Activated CD8-positive, alpha-beta T cell treated with anti-CD3 and anti-CD28 coated beads for 36 hours (primary cell): ENCODE data around the gene COL3A1. TPM values are rescaled to one million over a fixed set of nuclear protein-coding genes. Genes with fewer than 3 reads are reported as not detected.

Experiments used
- ATAC-seq: fragments of 200-7000 bp; cut with Tn5 transposase; one replicate; pipeline ENCODE4 v1.10.0; 2021; ENCODE audit warnings: mild to moderate bottlenecking, moderate library complexity
- CTCF ChIA-PET: fragments of 350-600 bp; sonication (Branson Sonifier 250); formaldehyde crosslinking; loops from one replicate; lab custom pipeline; 2021; ENCODE audit warnings: antibody characterized with exemption; lab: Charles Lee
- POLR2A ChIA-PET: fragments of 350-600 bp; sonication (Branson Sonifier 250); formaldehyde crosslinking; loops from one replicate; lab custom pipeline; 2021; ENCODE audit warnings: antibody characterized with exemption; lab: Charles Lee
- DNase-seq: peaks from one replicate; pipeline ENCODE4 v3.0.0-alpha.2; 2020
- H3K27ac Mint-ChIP-seq: one replicate; pipeline ENCODE4 v1.8.0; 2021; ENCODE audit warnings: mild to moderate bottlenecking, mixed read lengths
- H3K27me3 Mint-ChIP-seq: one replicate; pipeline ENCODE4 v1.8.0; 2021; ENCODE audit warnings: mixed read lengths
- H3K36me3 Mint-ChIP-seq: one replicate; pipeline ENCODE4 v1.8.0; 2021; ENCODE audit warnings: low read depth, mixed read lengths
- H3K4me1 Mint-ChIP-seq: one replicate; pipeline ENCODE4 v1.8.0; 2021; ENCODE audit warnings: low read depth, mixed read lengths
- H3K4me3 Mint-ChIP-seq: one replicate; pipeline ENCODE4 v1.8.0; 2021; ENCODE audit warnings: mild to moderate bottlenecking, moderate library complexity, mixed read lengths
- H3K9me3 Mint-ChIP-seq: one replicate; pipeline ENCODE4 v1.8.0; 2021; ENCODE audit warnings: mixed read lengths
- intact Hi-C: fragments of 100-400 bp; cut with micrococcal nuclease; formaldehyde crosslinking; loops from one replicate; pipeline ENCODE4 v1.10.0; 2022
- total RNA-seq, 2 experiments: library from RNA; stranded (reverse); gene quantifications; one replicate each; pipeline ENCODE4 v1.2.3, GENCODE V29; 2021
- TF ChIP-seq, protein P1 (sequence below): fragments of 200-600 bp; IDR thresholded peaks from one replicate; pipeline ENCODE4 v1.8.0; 2022; ENCODE audit warnings: antibody characterized with exemption, mild to moderate bottlenecking

COL3A1 gene
- total RNA-seq, 2 experiments from 2014 or later: not detected

DNA sequence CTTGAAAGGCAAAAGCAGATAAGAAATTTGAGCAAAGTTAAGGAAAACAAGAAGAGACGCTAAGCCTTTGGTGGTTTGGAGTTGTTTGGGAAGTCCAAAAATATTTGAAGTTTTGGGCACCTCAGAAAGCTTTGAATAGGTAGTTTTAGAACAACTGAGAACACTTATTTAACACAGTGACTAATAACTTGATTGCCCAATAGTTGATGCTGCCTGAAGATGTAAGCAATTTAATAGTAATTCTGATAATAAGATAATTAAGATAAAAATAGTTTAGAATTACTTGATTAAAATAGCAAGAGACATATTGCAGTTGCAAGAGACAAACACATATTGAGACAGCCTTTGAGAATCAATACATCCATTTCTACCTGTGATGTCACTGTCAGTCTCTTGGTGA lies 16.5 kb upstream of the COL3A1 start:
- no peak for DNase-seq
- ChIA-PET CTCF (no interaction called here), POLR2A (no interaction called here)
- Mint-ChIP-seq H3K36me3 (no peaks in the 10 kb centered on the region), H3K27ac (no peak overlapping the region), H3K4me3 (no peak overlapping the region), H3K27me3 (no peaks in the 10 kb centered on the region), H3K9me3 (peaks cover 3% of the 10 kb centered on the region), H3K4me1 (peaks cover 18% of the 10 kb centered on the region)
- intact Hi-C loops: no loop called here
- TF ChIP-seq, protein P1, sequence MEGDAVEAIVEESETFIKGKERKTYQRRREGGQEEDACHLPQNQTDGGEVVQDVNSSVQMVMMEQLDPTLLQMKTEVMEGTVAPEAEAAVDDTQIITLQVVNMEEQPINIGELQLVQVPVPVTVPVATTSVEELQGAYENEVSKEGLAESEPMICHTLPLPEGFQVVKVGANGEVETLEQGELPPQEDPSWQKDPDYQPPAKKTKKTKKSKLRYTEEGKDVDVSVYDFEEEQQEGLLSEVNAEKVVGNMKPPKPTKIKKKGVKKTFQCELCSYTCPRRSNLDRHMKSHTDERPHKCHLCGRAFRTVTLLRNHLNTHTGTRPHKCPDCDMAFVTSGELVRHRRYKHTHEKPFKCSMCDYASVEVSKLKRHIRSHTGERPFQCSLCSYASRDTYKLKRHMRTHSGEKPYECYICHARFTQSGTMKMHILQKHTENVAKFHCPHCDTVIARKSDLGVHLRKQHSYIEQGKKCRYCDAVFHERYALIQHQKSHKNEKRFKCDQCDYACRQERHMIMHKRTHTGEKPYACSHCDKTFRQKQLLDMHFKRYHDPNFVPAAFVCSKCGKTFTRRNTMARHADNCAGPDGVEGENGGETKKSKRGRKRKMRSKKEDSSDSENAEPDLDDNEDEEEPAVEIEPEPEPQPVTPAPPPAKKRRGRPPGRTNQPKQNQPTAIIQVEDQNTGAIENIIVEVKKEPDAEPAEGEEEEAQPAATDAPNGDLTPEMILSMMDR: no peak
- no peak for ATAC-seq

DNA sequence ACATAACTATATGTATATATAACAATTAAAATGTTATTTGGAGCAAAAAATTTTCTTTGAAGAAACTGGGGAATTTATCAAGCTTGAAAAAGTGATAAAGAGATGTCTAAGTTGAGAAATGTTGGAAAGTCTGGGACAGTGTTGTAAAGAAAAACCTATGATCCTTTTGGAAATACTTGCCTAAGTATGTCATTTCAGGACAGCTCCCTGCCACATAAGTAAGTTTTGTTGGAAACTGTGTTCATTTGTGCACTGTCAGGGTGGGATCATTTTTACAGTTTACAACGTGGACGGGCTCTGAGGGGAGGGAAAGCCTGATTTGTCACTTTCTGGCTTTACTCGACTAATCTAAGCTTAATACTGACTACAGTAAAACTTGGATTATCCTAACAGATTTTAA lies 10.4 kb upstream of the COL3A1 start:
- no peak for ATAC-seq
- Mint-ChIP-seq H3K27me3 (peaks cover 1% of the 10 kb centered on the region), H3K9me3 (no peaks in the 10 kb centered on the region), H3K27ac (no peak overlapping the region), H3K4me3 (no peak overlapping the region), H3K4me1 (no peaks in the 10 kb centered on the region), H3K36me3 (no peaks in the 10 kb centered on the region)
- no peak for DNase-seq
- TF ChIP-seq, protein P1: no peak
- intact Hi-C loops: no loop called here
- ChIA-PET CTCF (no interaction called here), POLR2A (no interaction called here)

DNA sequence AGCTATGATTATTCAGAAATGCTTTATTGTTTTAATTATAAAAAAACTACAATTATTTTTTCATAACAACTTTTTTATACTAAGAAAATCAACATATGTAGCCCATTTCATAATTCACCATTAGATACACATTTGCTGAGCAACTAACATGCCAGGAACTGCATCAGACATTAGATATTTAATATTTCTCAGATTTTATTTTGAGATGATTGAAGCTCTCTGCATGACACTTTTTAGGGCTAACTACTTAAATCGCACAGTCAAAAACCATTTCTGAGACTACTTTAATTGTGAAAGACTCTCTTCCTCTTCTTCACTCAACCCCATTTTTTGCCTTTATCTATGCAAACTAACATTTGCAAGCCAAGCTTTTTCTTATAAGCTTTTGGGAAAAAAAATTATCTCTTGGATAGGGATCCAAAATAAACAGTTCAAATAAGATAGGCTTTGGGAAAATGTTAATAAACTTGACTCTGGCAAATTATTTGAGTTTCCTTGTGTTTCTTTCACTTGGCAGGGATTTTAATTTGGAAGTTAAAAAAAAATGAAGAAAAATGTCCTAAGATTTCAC lies 9.1 kb upstream of the COL3A1 start:
- no peak for ATAC-seq
- Mint-ChIP-seq H3K9me3 (no peaks in the 10 kb centered on the region), H3K27ac (no peak overlapping the region), H3K27me3 (peaks cover 1% of the 10 kb centered on the region), H3K4me3 (no peak overlapping the region), H3K36me3 (no peaks in the 10 kb centered on the region), H3K4me1 (no peaks in the 10 kb centered on the region)
- no peak for DNase-seq
- ChIA-PET POLR2A (no interaction called here), CTCF (no interaction called here)
- intact Hi-C loops: no loop called here
- TF ChIP-seq, protein P1: no peak

DNA sequence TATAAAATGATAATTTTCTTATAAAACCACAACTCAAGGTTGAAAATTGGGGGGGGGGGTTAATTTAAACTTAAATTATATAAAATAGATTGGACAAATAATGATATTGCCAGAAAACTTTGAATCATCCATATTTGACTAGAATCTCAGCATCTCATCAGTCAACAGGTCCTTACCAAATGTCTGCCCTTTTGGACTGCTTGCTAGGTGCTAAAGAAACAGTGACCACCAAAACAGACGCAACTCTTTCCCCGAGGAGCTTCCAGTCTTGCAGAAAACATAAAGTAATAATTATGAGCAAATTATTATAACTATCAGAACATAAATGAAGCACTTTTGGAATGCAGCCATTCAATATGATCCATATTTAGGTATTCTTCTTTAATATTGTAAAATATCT lies 8.6 kb upstream of the COL3A1 start:
- no peaks in the 10 kb centered on the region for H3K4me1 Mint-ChIP-seq
- no peak overlapping the region for H3K4me3 Mint-ChIP-seq
- ATAC-seq: no peak
- CTCF ChIA-PET: no interaction called here
- H3K27me3 Mint-ChIP-seq: peaks cover 1% of the 10 kb centered on the region
- no peaks in the 10 kb centered on the region for H3K36me3 Mint-ChIP-seq
- TF ChIP-seq, protein P1: no peak
- intact Hi-C loops: no loop called here
- POLR2A ChIA-PET: no interaction called here
- H3K27ac Mint-ChIP-seq: no peak overlapping the region
- no peak for DNase-seq
- H3K9me3 Mint-ChIP-seq: no peaks in the 10 kb centered on the region

DNA sequence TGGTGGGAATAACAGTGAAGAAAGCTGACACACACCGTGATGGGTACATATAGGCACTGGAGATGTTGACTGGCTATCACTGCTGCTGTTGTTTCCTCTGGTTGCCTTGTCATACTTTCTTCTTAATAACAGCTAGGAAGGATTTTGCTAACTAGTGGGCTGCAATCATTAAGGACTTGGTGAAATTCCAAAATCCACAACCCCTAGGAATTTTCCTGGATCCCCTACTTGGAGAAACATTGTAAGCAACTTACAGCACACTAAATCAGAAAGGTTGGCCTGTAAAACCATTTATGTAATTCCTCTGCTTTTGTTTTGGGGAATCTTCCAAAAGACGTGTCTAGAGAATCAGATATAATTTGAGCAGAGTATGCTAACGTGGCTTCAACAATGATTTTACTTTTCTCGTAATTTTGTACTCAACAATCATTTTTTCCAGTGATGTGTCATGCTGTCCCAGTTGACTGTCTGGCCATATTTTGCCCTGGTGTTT lies 8.0 kb upstream of the COL3A1 start:
- ATAC-seq: no peak
- no peak for DNase-seq
- Mint-ChIP-seq H3K27ac (no peak overlapping the region), H3K36me3 (no peaks in the 10 kb centered on the region), H3K4me3 (no peak overlapping the region), H3K9me3 (no peaks in the 10 kb centered on the region), H3K4me1 (no peaks in the 10 kb centered on the region), H3K27me3 (peaks cover 1% of the 10 kb centered on the region)
- ChIA-PET POLR2A (no interaction called here), CTCF (interaction anchor here (1.2 kb wide), 2 partner anchors 15 to 442 kb away, joined by 3 read pairs; no protein-coding TSS in a partner anchor)
- TF ChIP-seq, protein P1: no peak
- intact Hi-C loops: no loop called here
